Inferior parietal cortex (tissue), 1 donor: Measurements from ENCODE around the gene ZDHHC15.
"Not testable (repeated sequence)": the region's sequence is repeated elsewhere in the genome, so short reads cannot be mapped to it uniquely, and the experiment has no call there.

Experiments
- DNase-seq: peaks from one replicate; pipeline ENCODE4 v3.0.0-alpha.2; 2016; ENCODE audit errors: extremely low spot score

ZDHHC15 gene, protein sequence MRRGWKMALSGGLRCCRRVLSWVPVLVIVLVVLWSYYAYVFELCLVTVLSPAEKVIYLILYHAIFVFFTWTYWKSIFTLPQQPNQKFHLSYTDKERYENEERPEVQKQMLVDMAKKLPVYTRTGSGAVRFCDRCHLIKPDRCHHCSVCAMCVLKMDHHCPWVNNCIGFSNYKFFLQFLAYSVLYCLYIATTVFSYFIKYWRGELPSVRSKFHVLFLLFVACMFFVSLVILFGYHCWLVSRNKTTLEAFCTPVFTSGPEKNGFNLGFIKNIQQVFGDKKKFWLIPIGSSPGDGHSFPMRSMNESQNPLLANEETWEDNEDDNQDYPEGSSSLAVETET

GRCh38 chrX:75522565-75523431 is at the start of gene ZDHHC15:
ZDHHC15 (minus strand) TSS chrX:75523037; CDS start chrX:75523024, 13 bp downstream.
- DNase-seq, result peak; percentile 40

DNA sequence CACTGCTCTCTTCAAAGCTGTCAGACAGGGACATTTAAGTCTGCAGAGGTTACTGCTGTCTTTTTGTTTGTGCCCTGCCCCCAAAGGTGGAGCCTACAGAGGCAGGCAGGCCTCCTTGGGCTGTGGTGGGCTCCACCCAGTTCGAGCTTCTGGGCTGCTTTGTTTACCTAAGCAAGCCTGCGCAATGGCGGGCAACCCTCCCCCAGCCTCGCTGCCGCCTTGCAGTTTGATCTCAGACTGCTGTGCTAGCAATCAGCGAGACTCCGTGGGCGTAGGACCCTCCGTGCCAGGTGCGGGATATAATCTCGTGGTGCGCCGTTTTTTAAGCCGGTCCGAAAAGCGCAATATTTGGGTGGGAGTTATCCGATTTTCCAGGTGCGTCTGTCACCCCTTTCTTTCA is 37.7 kb upstream of the ZDHHC15 start:
- DNase-seq, result not testable (repeated sequence)

DNA sequence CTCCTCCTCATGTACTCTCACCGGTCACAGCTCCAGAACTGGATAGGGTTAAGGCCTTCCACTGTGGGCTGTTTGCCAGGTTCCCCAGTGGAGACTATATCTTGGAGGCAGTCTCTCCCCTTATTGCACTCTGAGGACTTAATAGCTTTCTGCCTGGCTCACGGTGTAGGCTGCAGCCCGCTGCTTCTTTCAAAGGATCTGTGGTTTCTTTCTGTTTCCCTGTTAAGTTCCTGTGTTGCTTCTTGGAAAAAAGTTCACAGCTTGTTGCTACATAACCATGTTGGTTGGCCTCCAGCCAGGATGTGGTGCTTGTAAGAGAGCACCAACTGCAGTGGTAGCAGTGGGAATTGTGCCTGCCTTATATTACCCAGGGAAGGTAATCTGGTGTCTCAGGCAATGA is 24.9 kb upstream of the ZDHHC15 start:
- peak; percentile 1 for DNase-seq

- DNase-seq, result no peak
Observed at GRCh38 chrX:75546724-75547511, 24.1 kb upstream of the ZDHHC15 start.

GRCh38 chrX:75544786-75545185 is 21.9 kb upstream of the ZDHHC15 start:
- DNase-seq, result no peak

GRCh38 chrX:75483933-75484332 is 38.9 kb downstream of the ZDHHC15 start:
- DNase-seq, result no peak

DNA sequence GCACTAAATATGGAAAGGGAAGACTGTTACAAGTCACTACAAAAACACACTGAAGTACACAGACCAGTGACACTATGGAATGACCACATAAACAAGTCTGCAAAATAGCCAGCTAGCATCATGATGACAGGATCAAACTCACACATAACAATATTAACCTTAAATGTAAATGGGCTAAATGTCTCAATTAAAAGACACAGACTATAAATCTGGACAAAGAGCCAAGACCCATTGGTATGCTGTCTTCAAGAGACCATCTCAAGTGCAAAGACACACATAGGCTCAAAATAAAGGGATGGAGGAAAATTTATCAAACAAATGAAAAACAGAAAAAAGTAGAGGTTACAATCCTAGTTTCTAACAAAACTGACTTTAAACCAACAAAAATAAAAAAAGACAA is 61.1 kb downstream of the ZDHHC15 start:
- not testable (repeated sequence) for DNase-seq

GRCh38 chrX:75421688-75422230 is 101.1 kb downstream of the ZDHHC15 start:
- DNase-seq, result no peak

DNA sequence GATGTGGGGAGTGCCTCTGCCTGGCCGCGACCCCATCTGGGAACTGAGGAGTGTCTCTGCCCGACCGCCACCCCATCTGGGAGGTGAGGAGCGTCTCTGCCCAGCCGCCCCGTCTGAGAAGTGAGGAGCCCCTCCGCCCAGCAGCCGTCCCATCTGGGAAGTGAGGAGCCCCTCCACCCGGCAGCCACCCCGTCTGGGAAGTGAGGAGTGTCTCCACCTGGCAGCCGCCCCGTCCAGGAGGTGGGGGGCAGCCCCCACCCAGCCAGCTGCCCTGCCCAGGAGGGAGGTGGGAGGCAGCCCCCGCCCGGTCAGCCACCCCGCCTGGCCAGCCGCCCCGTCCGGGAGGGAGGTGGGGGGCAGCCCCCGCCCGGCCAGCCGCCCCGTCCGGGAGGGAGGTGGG is 115.7 kb downstream of the ZDHHC15 start:
- not testable (repeated sequence) for DNase-seq

DNA sequence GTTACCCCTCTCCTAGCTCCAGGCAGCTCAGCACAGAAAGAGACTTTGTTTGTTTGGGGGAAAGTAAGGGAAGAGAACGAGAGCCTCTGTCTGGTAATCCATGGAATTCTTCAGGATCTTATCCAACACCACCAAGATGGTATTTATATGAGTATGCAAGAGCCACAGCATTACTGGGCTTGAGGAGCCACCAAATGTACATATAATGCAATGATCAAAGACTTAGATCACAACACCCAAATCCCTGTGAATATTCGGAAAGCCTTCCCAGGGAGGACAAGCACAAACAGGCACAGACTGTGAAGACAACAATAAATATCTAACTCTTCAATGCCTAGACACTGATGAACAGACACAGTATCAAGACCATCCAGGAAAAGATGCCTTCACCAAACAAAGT is 132.4 kb downstream of the ZDHHC15 start:
- no peak for DNase-seq

GRCh38 chrX:75369721-75370120 is 153.1 kb downstream of the ZDHHC15 start:
- no peak for DNase-seq

DNA sequence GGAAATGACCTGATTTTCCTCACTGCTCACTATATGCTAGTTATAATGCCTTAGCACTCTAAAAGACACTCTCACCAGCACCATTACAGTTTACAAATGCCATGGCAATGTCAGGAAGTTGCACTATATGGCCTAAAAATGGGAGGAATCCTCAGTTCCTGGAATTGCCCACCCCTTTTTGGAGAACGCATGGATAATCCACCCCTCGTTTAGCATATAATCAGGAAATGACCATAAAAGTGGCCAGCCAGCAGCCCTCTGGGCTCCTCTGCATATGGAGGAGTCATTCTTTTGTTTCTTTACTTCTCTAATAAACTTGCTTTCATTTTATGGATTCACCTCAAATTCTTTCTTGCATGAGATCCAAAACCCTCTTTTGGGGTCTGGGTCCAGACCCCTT is 156.0 kb downstream of the ZDHHC15 start:
- no peak for DNase-seq

DNA sequence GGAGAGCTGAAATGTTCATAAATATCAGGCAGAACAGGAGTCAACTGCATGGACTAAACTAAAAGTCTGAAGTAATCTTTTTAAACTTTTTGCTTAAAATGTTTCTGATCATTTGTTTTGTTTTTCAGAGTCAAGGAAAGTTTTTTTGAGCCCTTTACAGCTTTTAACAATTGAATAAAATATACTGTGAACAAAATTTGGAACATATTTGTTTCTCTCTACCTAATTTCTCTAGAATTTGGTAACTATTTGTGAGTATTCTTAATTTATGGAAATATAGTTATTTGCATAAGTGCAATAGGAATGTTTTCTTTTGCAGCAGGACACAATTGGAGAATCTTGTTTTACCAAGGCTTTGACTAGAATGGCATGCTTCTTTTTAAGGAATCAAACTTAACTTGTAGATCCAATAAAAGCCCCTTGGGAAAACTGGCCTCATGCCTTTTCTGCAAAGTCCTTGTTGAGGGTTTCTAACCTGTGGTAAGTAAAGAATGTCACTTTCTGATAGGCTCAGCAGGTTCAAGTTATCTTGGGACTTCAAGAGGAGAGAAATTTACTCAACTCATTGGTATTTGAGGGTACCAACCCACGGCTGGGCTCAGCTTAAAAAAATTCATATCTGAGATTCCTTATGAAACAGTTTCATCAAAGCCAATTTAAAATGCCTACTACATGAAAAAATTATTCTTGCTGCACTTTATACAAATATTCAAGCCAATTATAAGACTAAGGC is 157.4 kb downstream of the ZDHHC15 start:
- no peak for DNase-seq

DNA sequence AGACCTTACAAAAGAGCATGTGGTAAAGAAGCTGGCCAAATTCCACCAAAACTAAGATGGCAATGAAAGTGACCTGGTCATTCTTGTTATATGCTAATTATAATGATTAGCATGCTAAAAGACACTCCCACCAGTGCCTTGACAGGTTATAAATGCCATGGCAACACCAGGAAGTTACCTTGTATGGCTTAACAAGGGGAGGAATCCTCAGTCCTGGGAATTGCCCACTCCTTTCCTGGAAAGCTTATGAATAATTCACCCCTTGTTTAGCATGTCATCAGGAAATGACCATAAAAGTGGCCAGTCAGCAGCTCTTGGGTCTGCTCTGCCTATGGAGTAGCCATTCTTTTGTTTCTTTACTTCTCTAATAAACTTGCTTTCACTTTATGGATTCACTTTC is 161.0 kb downstream of the ZDHHC15 start:
- no peak for DNase-seq

DNA sequence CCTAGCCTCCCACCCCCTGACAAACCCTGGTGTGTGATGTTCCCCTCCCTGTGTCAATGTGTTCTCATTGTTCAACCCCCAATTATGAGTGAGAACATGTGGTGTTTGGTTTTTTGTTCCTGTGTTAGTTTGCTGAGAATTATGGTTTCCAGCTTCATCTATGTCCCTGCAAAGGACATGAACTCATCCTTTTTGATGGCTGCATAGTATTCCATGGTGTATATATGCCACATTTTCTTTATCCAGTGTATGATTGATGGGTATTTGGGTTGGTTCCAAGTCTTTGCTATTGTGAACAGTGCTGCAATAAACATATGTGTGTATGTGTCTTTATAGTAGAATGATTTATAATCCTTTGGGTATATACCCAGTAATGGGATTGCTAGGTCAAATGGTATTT is 174.2 kb downstream of the ZDHHC15 start:
- DNase-seq, result not testable (repeated sequence)

DNA sequence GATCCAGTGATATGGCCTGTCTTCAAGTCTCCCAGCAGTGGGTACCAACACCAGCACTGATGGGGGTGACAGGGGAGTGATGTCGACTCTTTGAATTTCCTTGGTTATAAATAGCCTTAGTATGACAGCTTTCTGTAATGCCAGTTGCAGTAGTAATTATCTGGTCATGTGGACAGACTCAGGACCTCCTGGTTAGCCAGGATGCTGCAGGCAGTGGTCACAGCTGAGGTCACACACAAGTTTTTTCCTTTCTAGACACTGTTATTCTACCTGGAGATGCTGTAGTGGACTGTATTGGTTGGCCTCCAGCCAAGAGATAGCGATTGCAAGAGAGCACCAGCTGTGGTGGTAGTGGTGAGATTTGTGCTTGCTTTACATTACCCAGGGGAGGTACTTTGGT is 185.3 kb downstream of the ZDHHC15 start:
- no peak for DNase-seq

GRCh38 chrX:75335127-75335458 is 187.7 kb downstream of the ZDHHC15 start:
- no peak for DNase-seq

DNA sequence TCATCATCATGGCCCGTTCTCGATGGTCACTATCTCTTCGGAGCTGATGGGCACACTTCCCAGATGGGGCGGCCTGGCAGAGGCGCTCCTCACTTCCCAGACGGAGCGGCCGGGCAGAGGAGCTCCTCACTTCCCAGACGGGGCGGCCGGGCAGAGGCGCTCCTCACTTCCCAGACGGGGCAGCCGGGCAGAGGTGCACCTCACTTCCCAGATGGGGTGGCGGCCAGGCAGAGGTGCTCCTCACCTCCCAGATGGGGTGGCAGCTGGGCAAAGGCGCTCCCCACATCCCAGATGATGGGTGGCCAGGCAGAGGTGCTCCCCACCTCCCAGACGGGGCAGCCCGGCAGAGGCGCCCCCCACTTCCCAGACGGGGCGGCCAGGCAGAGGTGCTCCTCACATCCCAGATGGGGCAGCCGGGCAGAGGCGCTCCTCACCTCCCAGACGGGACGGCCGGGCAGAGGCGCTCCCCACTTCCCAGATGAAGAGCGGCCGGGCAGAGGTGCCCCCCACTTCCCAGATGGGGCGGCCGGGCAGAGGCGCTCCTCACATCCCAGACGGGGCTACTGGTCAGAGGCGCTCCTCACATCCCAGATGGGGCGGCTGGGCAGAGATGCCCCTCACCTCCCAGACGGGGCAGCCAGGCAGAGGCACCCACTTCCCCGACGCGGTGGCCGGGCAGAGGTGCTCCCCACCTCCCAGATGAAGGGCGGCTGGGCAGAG is 188.3 kb downstream of the ZDHHC15 start:
- DNase-seq, result not testable (repeated sequence)

DNA sequence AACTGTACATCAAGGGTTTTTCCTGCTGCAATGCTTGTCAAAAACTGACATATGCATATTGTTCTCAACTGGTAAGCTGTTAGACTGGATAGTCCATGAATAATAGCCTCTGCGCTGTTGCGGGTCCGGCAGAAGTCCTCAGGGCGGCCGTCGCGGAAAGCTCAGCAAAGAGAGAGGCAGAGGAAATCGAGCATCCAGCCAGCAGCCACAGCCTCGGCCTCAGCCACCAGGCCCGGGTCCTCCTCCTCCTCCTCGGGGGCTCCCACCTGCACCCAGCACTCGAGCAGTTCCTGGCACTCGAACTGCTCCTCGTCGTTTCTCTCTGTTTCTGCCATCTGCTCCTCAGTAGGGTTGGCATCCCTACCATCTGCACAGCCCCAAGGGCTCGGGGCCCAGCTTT is 195.2 kb downstream of the ZDHHC15 start:
- no peak for DNase-seq
